CD4-positive, alpha-beta T cell (primary cell): ENCODE data around the gene ADRA2B. TPM values are rescaled to one million over a fixed set of nuclear protein-coding genes. Genes with fewer than 3 reads are reported as not detected.
A peak's percentile ranks its signal among the peaks of the same experiment; 100 is the strongest.

Experiments
- ATAC-seq: fragments of 200-7000 bp; cut with Tn5 transposase; one replicate; pipeline ENCODE4 v1.10.0; 2022; ENCODE audit warnings: mild to moderate bottlenecking; ENCODE audit not compliant: poor library complexity
- CTCF ChIA-PET: fragments of 350-600 bp; sonication (Branson Sonifier 250); formaldehyde crosslinking; loops from one replicate; lab custom pipeline; 2021; ENCODE audit warnings: antibody characterized with exemption, inconsistent platforms; lab: Charles Lee
- POLR2A ChIA-PET: fragments of 350-600 bp; sonication (Branson Sonifier 250); formaldehyde crosslinking; loops from one replicate; lab custom pipeline; 2021; ENCODE audit warnings: antibody characterized with exemption, inconsistent platforms; lab: Charles Lee
- DNase-seq, 14 experiments: peaks; one replicate each; pipeline ENCODE4 v3.0.0-alpha.2; 2013 to 2020; ENCODE audit warnings: mixed read lengths in 2 of 14
- H3K27ac ChIP-seq, 2 donors: one replicate each; pipeline versions ENCODE4 v1.5.1 to v1.7.0; 2013; ENCODE audit warnings: low read length in 2 of 2, low read depth in 1 of 2, mild to moderate bottlenecking in 1 of 2
- H3K27me3 ChIP-seq, 2 experiments: 1 replicate in 1 of 2; 2 replicates in 1 of 2; pipeline versions ENCODE4 v1.6.1 to v1.7.0; 2013; ENCODE audit warnings: low read length in 2 of 2, control low read depth in 1 of 2, mild to moderate bottlenecking in 1 of 2, moderate library complexity in 1 of 2; ENCODE audit not compliant: insufficient read depth in 2 of 2, control insufficient read depth in 1 of 2
- H3K36me3 ChIP-seq: one replicate; pipeline ENCODE4 v1.6.1; 2013; ENCODE audit warnings: low read length, control low read depth; ENCODE audit not compliant: insufficient read depth
- H3K4me1 ChIP-seq: one replicate; pipeline ENCODE4 v1.6.1; 2013; ENCODE audit warnings: low read length, control low read depth; ENCODE audit not compliant: insufficient read depth
- H3K4me3 ChIP-seq: one replicate; pipeline ENCODE4 v1.5.1; 2013; ENCODE audit warnings: mild to moderate bottlenecking, low read length, moderate library complexity
- H3K9me3 ChIP-seq, 2 experiments: 1 replicate in 1 of 2; 2 replicates in 1 of 2; pipeline versions ENCODE4 v1.6.1 to v1.7.0; 2013; ENCODE audit warnings: low read length in 2 of 2, mild to moderate bottlenecking in 2 of 2, control low read depth in 1 of 2, moderate library complexity in 1 of 2; ENCODE audit not compliant: control insufficient read depth in 1 of 2, insufficient read depth in 1 of 2
- H3K27ac Mint-ChIP-seq: one replicate; pipeline ENCODE4 v1.8.0; 2020; ENCODE audit warnings: mixed read lengths
- H3K27me3 Mint-ChIP-seq: one replicate; pipeline ENCODE4 v1.8.0; 2021; ENCODE audit warnings: mixed read lengths
- H3K36me3 Mint-ChIP-seq: one replicate; pipeline ENCODE4 v1.8.0; 2021; ENCODE audit warnings: low read depth, mixed read lengths
- H3K4me1 Mint-ChIP-seq: one replicate; pipeline ENCODE4 v1.8.0; 2021; ENCODE audit warnings: low read depth, mixed read lengths
- H3K4me3 Mint-ChIP-seq: one replicate; pipeline ENCODE4 v1.8.0; 2020; ENCODE audit warnings: mild to moderate bottlenecking, mixed read lengths
- H3K9me3 Mint-ChIP-seq: one replicate; pipeline ENCODE4 v1.8.0; 2020; ENCODE audit warnings: mixed read lengths
- intact Hi-C, 2 experiments: fragments of 100-400 bp; cut with DNase I in 1 of 2; cut with micrococcal nuclease in 1 of 2; formaldehyde crosslinking; loops; one replicate each; pipeline versions ENCODE4 v1.15.1 to v1.9.0; 2023 to 2025; cut with DNase I, micrococcal nuclease
- total RNA-seq, 174 experiments: library from RNA in 2 of 174; stranded (reverse) in 2 of 174; gene quantifications; one replicate each; pipeline ENCODE4 v1.2.3 and lab custom pipeline; 2021 to 2026
- TF ChIP-seq, protein P1 (sequence below): fragments of 200-600 bp; IDR thresholded peaks from one replicate; pipeline ENCODE4 v1.8.0; 2022; ENCODE audit warnings: antibody characterized with exemption, mild to moderate bottlenecking

ADRA2B gene
- total RNA-seq, 2 experiments from 2014 or later, result 0.52 to 0.84 TPM

DNA sequence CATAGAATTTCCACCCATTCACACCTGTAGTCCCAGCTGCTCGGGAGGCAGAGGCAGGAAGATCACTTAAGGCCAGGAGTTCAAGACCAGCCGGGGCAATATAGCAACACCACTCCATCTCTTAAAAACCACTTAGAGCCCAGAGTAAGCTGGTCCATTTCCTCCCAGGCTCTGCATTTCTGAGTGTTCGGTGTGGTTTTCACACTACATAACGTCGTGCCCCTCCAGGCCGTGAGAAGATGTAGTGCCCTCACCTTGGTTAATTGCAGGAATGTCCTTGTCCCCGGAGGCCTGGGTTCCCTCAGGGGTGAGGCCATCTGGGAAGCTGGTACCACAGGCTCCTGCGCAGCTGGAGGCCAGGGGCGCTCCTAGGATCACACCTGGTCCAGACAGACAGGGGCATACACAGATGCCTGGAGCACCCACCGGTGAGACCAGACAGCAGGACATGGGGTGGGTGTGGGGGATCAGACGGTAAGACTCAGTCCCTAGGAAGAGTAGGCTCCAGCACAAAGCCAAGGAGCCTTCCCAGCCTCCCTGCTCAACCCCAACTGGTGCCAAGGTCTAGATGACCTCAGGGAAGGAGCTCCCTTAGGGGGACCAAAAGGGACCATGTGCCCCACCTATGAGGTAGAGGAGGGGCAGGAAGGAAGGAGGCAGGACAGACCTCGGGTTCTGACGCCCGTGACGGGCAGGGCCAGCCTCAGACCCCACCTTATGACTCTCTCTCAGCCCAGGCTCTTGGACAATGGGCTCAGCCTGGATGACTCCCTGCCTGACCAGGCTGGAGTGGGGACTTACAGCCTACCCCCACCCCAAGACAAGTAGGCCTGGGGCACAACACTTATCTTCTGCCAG, 21.2 kb upstream of the ADRA2B start:
- H3K36me3 ChIP-seq, result peaks cover 14% of the 10 kb centered on the region
- no peaks in the 10 kb centered on the region for H3K9me3 ChIP-seq
- Mint-ChIP-seq H3K9me3 (no peaks in the 10 kb centered on the region), H3K27ac (no peak overlapping the region), H3K4me1 (peaks cover 23% of the 10 kb centered on the region), H3K4me3 (no peak overlapping the region), H3K27me3 (no peaks in the 10 kb centered on the region), H3K36me3 (peaks cover 23% of the 10 kb centered on the region)
- peaks cover 18% of the 10 kb centered on the region for H3K4me1 ChIP-seq
- H3K27ac ChIP-seq, result no peak overlapping the region
- ATAC-seq (no peak), DNase-seq (peak in 2 of 14 experiments; percentile 9 to 36)
- H3K4me3 ChIP-seq, result no peak overlapping the region
- H3K27me3 ChIP-seq, result no peaks in the 10 kb centered on the region
- TF ChIP-seq, protein P1, sequence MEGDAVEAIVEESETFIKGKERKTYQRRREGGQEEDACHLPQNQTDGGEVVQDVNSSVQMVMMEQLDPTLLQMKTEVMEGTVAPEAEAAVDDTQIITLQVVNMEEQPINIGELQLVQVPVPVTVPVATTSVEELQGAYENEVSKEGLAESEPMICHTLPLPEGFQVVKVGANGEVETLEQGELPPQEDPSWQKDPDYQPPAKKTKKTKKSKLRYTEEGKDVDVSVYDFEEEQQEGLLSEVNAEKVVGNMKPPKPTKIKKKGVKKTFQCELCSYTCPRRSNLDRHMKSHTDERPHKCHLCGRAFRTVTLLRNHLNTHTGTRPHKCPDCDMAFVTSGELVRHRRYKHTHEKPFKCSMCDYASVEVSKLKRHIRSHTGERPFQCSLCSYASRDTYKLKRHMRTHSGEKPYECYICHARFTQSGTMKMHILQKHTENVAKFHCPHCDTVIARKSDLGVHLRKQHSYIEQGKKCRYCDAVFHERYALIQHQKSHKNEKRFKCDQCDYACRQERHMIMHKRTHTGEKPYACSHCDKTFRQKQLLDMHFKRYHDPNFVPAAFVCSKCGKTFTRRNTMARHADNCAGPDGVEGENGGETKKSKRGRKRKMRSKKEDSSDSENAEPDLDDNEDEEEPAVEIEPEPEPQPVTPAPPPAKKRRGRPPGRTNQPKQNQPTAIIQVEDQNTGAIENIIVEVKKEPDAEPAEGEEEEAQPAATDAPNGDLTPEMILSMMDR, result no peak
- intact Hi-C loops, result loop anchor here (1.0 kb wide), 1 partner anchor 37 kb away; no protein-coding TSS in a partner anchor
- ChIA-PET CTCF (interaction anchor here (1.6 to 15.2 kb wide), 4 partner anchors 10 to 115 kb away, joined by 5 to 229 read pairs (median 12); partner anchors contain the start of gene ADRA2B), POLR2A (interaction anchor here (1.3 to 13.8 kb wide), 3 partner anchors 14 to 37 kb away, joined by 3 to 199 read pairs (median 4); partner anchors contain the start of gene ADRA2B)

DNA sequence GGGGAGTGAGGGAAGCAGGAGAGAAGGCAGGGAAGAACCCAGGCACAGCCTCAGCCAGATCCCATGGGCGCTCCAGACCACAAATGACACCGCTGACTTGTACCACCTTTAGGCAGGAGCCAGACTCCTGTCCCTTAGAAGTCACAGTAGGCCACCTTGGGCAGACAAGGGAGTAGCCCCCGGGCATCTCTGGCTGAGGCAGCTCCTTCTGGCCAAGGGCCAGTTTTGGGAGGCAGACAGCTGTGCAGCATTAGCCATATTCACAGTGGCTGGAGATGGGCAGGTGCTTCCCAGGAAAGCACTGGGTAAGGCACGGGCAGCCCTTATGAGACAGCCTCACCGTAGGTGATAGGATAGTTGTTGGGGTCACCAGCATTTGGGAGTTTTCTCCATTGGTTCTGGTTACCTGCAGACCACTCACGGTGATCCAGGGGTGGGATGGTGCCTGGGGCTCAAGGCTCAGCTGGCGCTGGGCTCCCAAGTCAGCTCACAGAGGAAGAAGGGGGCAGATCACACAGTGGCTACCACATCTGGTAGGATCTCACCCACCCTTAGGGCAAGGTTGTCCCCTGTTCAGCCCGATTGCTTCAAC, 19.9 kb upstream of the ADRA2B start:
- Histone ChIP-seq H3K27ac (no peak overlapping the region), H3K4me3 (no peak overlapping the region), H3K4me1 (peaks cover 16% of the 10 kb centered on the region), H3K36me3 (peaks cover 9% of the 10 kb centered on the region), H3K9me3 (no peaks in the 10 kb centered on the region), H3K27me3 (no peaks in the 10 kb centered on the region)
- no peaks in the 10 kb centered on the region for H3K9me3 Mint-ChIP-seq
- no peak overlapping the region for H3K4me3 Mint-ChIP-seq
- no peak overlapping the region for H3K27ac Mint-ChIP-seq
- TF ChIP-seq, protein P1, result no peak
- ChIA-PET CTCF (interaction anchor here (15.2 kb wide), 1 partner anchor 39 kb away, joined by 229 read pairs; no protein-coding TSS in a partner anchor), POLR2A (interaction anchor here (13.8 kb wide), 1 partner anchor 38 kb away, joined by 199 read pairs; no protein-coding TSS in a partner anchor)
- DNase-seq (peak in 1 of 14 experiments; percentile 2), ATAC-seq (no peak)
- peaks cover 11% of the 10 kb centered on the region for H3K4me1 Mint-ChIP-seq
- no peaks in the 10 kb centered on the region for H3K27me3 Mint-ChIP-seq
- H3K36me3 Mint-ChIP-seq, result peaks cover 12% of the 10 kb centered on the region
- intact Hi-C loops, result no loop called here

DNA sequence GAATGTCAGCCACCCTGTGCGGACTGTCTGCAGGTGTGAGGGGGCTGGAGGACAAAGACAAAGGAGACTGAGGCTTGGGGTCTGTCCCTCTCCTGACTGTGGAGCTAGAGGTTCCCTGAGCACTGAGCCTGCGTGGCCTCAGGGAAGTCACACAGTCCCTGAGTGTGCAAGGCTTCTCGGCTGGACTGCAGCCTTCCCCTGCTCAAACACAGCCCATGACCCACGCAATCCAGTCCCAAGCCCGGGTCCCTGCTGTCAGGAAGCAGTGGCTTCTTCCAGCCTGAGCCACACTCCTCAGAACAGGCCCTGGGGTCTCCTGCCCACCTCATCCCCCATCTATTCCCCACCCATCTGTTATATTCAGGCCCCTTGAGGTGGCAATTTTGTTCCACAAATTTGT, 19.2 kb upstream of the ADRA2B start:
- TF ChIP-seq, protein P1, result no peak
- peak in 1 of 14 experiments; percentile 1 for DNase-seq
- no peaks in the 10 kb centered on the region for H3K27me3 Mint-ChIP-seq
- POLR2A ChIA-PET, result interaction anchor here (13.8 kb wide), 1 partner anchor 39 kb away, joined by 199 read pairs; no protein-coding TSS in a partner anchor
- no peak overlapping the region for H3K27ac ChIP-seq
- no peaks in the 10 kb centered on the region for H3K9me3 Mint-ChIP-seq
- H3K36me3 ChIP-seq, result peaks cover 6% of the 10 kb centered on the region
- CTCF ChIA-PET, result interaction anchor here (15.2 kb wide), 1 partner anchor 40 kb away, joined by 229 read pairs; no protein-coding TSS in a partner anchor
- H3K27ac Mint-ChIP-seq, result no peak overlapping the region
- ATAC-seq, result no peak
- no peak overlapping the region for H3K4me3 ChIP-seq
- H3K4me1 ChIP-seq, result peaks cover 16% of the 10 kb centered on the region
- intact Hi-C loops, result no loop called here
- H3K4me1 Mint-ChIP-seq, result peaks cover 11% of the 10 kb centered on the region
- H3K27me3 ChIP-seq, result no peaks in the 10 kb centered on the region
- no peaks in the 10 kb centered on the region for H3K9me3 ChIP-seq
- no peak overlapping the region for H3K4me3 Mint-ChIP-seq
- peaks cover 12% of the 10 kb centered on the region for H3K36me3 Mint-ChIP-seq
